ENCODE data around the gene SDK1. TPM values are rescaled to one million over a fixed set of nuclear protein-coding genes. Genes with fewer than 3 reads are reported as not detected.

Gene SDK1
- total and polyA plus RNA-seq, 2 of the 8 experiments (the other 6 are each of a cell fraction or from before 2014, with no cell fraction given), result 3.3 to 7.2 TPM

DNA sequence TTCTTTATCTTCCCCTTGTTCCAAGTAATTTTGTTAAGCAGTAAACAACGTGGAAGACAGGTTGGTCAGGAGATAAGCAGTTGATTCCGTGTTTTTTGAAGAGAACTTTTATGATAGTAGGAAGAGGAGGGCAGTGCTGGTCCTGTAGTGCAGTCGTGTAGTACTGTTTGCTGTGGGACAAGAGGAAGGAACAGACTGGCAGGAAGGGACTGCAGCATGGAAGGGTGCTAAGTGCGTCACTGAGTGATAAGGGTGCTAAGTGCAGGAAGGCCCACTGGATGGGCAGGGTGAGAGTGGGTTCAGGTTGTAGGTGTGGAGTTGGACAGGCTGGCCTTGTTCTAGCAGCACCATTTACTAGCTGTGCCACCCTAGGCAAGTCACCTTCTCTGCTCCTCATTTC lies 125.0 kb downstream of the SDK1 start:
- Histone ChIP-seq H3K23ac (ENCODE audit: insufficient read length) (no peak overlapping the region), H3K4ac (replicated peaks; ENCODE audit: insufficient read length, low read depth, low read length) (no peak overlapping the region), H2BK20ac (ENCODE audit: low read length) (no peak overlapping the region), H3K36me3 (ENCODE audit: control insufficient read depth in 2 of 4, insufficient read depth in 4 of 4, low read length in 3 of 4) (no peaks in the 10 kb centered on the region), H3K18ac (ENCODE audit: extremely low read depth, low read length) (no peak overlapping the region), H3K27ac (ENCODE audit: low read depth, low read length) (no peak overlapping the region), H2AK5ac (ENCODE audit: low read depth, low read length) (no peak overlapping the region), H3K56ac (replicated peaks; ENCODE audit: insufficient read length, low read depth, low read length) (no peak overlapping the region), H2BK12ac (ENCODE audit: low read depth, low read length) (no peak overlapping the region), H2BK5ac (ENCODE audit: low read depth, low read length) (no peak overlapping the region), H4K20me1 (replicated peaks in 1 of 2; ENCODE audit: control insufficient read depth in 1 of 2, insufficient read depth in 2 of 2, low read length in 2 of 2) (no peaks in the 10 kb centered on the region), H3K14ac (ENCODE audit: insufficient read length) (no peak overlapping the region), H3K4me3 (ENCODE audit: extremely low read depth in 1 of 4, insufficient read depth in 2 of 4, low read depth in 3 of 4, low read length in 4 of 4) (no peak overlapping the region), H2AFZ (ENCODE audit: low read length) (no peak overlapping the region), H3K23me2 (ENCODE audit: low read depth, low read length) (no peaks in the 10 kb centered on the region), H4K8ac (ENCODE audit: extremely low read depth, insufficient read depth, low read length) (no peak overlapping the region; the same call in 1 of the 2 replicates), H2BK15ac (ENCODE audit: low read length) (peak overlapping the region; percentile 20; the same call in 1 of the 2 replicates), H4K91ac (replicated peaks; ENCODE audit: insufficient read length, low read length) (no peak overlapping the region), H3K79me1 (ENCODE audit: low read depth, low read length) (no peaks in the 10 kb centered on the region; the same call in 1 of the 2 replicates), H3K4me1 (replicated peaks in 1 of 4; ENCODE audit: control insufficient read depth in 3 of 4, insufficient read depth in 4 of 4, low read length in 3 of 4) (peaks cover 0 to 3% (median 1%) of the 10 kb centered on the region in 4 experiments; a peak in 3 of 7 replicates), H3K9me3 (ENCODE audit: insufficient read depth in 2 of 2, low read depth in 1 of 2, low read length in 1 of 2) (no peaks in the 10 kb centered on the region), H2BK120ac (replicated peaks; ENCODE audit: low read depth, low read length) (no peak overlapping the region), H3K79me2 (ENCODE audit: control insufficient read depth in 1 of 2, insufficient read depth in 2 of 2, low read length in 2 of 2) (no peaks in the 10 kb centered on the region), H3K27me3 (replicated peaks in 1 of 4; ENCODE audit: control insufficient read depth in 3 of 4, extremely low read depth in 1 of 4, insufficient read depth in 3 of 4, low read length in 3 of 4) (no peaks in the 10 kb centered on the region), H3K4me2 (ENCODE audit: insufficient read depth in 1 of 2, low read depth in 2 of 2, low read length in 2 of 2) (no peak overlapping the region), H4K5ac (ENCODE audit: insufficient read length, low read depth, low read length) (no peak overlapping the region), H3K9ac (replicated peaks in 1 of 4; ENCODE audit: extremely low read depth in 1 of 4, low read depth in 3 of 4, low read length in 3 of 4) (no peak overlapping the region)
- 84% methylated on average over 4 of the region's 4 CpGs; no CpG with 5 or more reads in 1 of the 2 experiments for WGBS, 2 experiments (ENCODE audit: extremely low coverage in 1 of 2, insufficient coverage in 1 of 2, insufficient read length in 1 of 2, insufficient replicate concordance in 2 of 2, low coverage in 1 of 2, low lambda C conversion rate in 2 of 2, missing lambda C conversion rate in 1 of 2)
- DNase-seq (ENCODE audit: low read depth in 1 of 2, low spot score in 2 of 2) (no peak), FAIRE-seq (no peak)
- ChIA-PET CTCF (ENCODE audit: partially characterized antibody) (no interaction called here), POLR2A (ENCODE audit: partially characterized antibody) (no interaction called here)
- TF ChIP-seq GTF2F1 (IDR thresholded peaks at IDR 0.05; ENCODE audit: borderline replicate concordance, low read depth, low read length) (no peak), RXRA (IDR thresholded peaks at IDR 0.05; ENCODE audit: insufficient read depth, low read depth, low read length) (no peak), TEAD4 (IDR thresholded peaks at IDR 0.05; ENCODE audit: low read depth, low read length) (no peak), BRCA1 (IDR thresholded peaks at IDR 0.05; ENCODE audit: low read depth, low read length) (no peak), CTCF (IDR thresholded peaks at IDR 0.05; ENCODE audit: control extremely low read depth in 1 of 3, insufficient read depth in 1 of 3, low read depth in 1 of 3, low read length in 3 of 3) (no peak), PHF8 (conservative IDR thresholded peaks at IDR 0.05; ENCODE audit: low read depth, low read length) (no peak), HDAC6 (IDR thresholded peaks at IDR 0.05; ENCODE audit: low read depth, low read length) (no peak), JUND (IDR thresholded peaks at IDR 0.05; ENCODE audit: low read length) (no peak)
- TF ChIP-seq, protein P1, sequence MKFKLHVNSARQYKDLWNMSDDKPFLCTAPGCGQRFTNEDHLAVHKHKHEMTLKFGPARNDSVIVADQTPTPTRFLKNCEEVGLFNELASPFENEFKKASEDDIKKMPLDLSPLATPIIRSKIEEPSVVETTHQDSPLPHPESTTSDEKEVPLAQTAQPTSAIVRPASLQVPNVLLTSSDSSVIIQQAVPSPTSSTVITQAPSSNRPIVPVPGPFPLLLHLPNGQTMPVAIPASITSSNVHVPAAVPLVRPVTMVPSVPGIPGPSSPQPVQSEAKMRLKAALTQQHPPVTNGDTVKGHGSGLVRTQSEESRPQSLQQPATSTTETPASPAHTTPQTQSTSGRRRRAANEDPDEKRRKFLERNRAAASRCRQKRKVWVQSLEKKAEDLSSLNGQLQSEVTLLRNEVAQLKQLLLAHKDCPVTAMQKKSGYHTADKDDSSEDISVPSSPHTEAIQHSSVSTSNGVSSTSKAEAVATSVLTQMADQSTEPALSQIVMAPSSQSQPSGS (IDR thresholded peaks at IDR 0.05; ENCODE audit: low read length), result no peak
